Natural killer cell (primary cell): ENCODE data around the gene LBX2. TPM values are rescaled to one million over a fixed set of nuclear protein-coding genes. Genes with fewer than 3 reads are reported as not detected.

Experiments used
- ATAC-seq, 3 donors: fragments of 150-1000 bp in 2 of 3; fragments of 200-7000 bp in 1 of 3; cut with Tn5 transposase; 1 replicate in 1 of 3; 2 replicates in 2 of 3; pipeline ENCODE4 v1.10.0; 2021; ENCODE audit warnings: mild to moderate bottlenecking in 2 of 3, moderate library complexity in 2 of 3
- DNase-seq, 2 donors: peaks; one replicate each; pipeline versions ENCODE4 v3.0.0 to v3.0.0-alpha.2; 2013 to 2021; ENCODE audit warnings: mixed read lengths in 1 of 2
- H3K27ac ChIP-seq: one replicate; pipeline ENCODE4 v1.5.1; 2013; ENCODE audit warnings: mild to moderate bottlenecking, low read length
- H3K27me3 ChIP-seq: one replicate; pipeline ENCODE4 v1.6.1; 2013; ENCODE audit warnings: low read length; ENCODE audit not compliant: control insufficient read depth, insufficient read depth
- H3K36me3 ChIP-seq: one replicate; pipeline ENCODE4 v1.6.1; 2013; ENCODE audit warnings: low read length; ENCODE audit not compliant: control insufficient read depth, insufficient read depth
- H3K4me1 ChIP-seq: one replicate; pipeline ENCODE4 v1.6.1; 2013; ENCODE audit warnings: low read length; ENCODE audit not compliant: control insufficient read depth, insufficient read depth
- H3K4me3 ChIP-seq: one replicate; pipeline ENCODE4 v1.5.1; 2013; ENCODE audit warnings: low read length
- H3K9me3 ChIP-seq: one replicate; pipeline ENCODE4 v1.6.1; 2013; ENCODE audit warnings: low read length; ENCODE audit not compliant: control insufficient read depth, insufficient read depth
- H3K27ac Mint-ChIP-seq, 2 donors: one replicate each; pipeline ENCODE4 v1.8.0; 2022; ENCODE audit warnings: mild to moderate bottlenecking in 2 of 2, mixed read lengths in 2 of 2, moderate library complexity in 1 of 2
- H3K27me3 Mint-ChIP-seq, 2 donors: one replicate each; pipeline ENCODE4 v1.8.0; 2022; ENCODE audit warnings: low read depth in 2 of 2, mixed read lengths in 2 of 2
- H3K36me3 Mint-ChIP-seq: one replicate; pipeline ENCODE4 v1.8.0; 2022; ENCODE audit warnings: mixed read lengths
- H3K4me1 Mint-ChIP-seq, 2 donors: one replicate each; pipeline ENCODE4 v1.8.0; 2022; ENCODE audit warnings: mixed read lengths in 2 of 2
- H3K4me3 Mint-ChIP-seq: one replicate; pipeline ENCODE4 v1.8.0; 2022; ENCODE audit warnings: mild to moderate bottlenecking, moderate library complexity, mixed read lengths
- H3K9me3 Mint-ChIP-seq, 2 donors: one replicate each; pipeline ENCODE4 v1.8.0; 2022; ENCODE audit warnings: mixed read lengths in 2 of 2
- WGBS: methylation state at CpG from one replicate; pipeline ENCODE4 v1.1.7; 2013; ENCODE audit warnings: missing lambda C conversion rate; ENCODE audit not compliant: insufficient coverage; 5-methylcytosine and 5-hydroxymethylcytosine counted together
- intact Hi-C: fragments of 100-400 bp; cut with micrococcal nuclease; formaldehyde crosslinking; loops from one replicate; pipeline ENCODE4 v1.14.2; 2022
- total RNA-seq, 4 donors: library from RNA; stranded (reverse); fragments of 120-200 nt in 1 of 4; gene quantifications; one replicate each; pipeline versions ENCODE4 v1.2.3 to v1.2.4, GENCODE V29; 2013 to 2022
- TF ChIP-seq, protein P1 (sequence below): fragments of 200-600 bp; IDR thresholded peaks from one replicate; pipeline ENCODE4 v1.8.0; 2022; ENCODE audit warnings: antibody characterized with exemption

LBX2 gene
- total RNA-seq, 3 donors from 2014 or later (not counting 1 experiment from before 2014, with no cell fraction given) = 1.7 to 1.9 (median 1.8) TPM

DNA sequence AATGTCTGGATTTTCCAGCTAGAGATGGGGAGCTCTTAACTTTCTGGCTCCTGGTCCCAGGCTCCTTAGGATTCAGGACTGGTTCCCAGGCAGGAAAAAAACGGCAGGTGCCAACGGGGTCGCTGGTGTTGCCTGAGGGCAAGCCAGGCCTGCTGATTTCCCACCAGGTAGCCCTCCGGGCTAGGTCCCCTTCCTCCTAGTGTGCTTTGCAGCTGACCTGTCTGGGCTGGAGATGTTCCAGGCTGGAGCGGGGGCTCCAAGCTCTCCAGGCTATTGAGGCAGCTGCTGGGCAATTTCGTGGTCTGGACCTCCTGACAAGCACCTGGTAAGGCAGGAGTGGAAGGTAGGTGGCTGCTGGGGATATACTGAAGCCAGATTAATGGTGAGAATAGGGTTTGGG is 24.9 kb downstream of the LBX2 start:
- Mint-ChIP-seq H3K36me3 (no peaks in the 10 kb centered on the region), H3K9me3 (no peaks in the 10 kb centered on the region), H3K27me3 (no peaks in the 10 kb centered on the region), H3K4me1 (peaks cover 27% of the 10 kb centered on the region in 2 donors), H3K27ac (peak overlapping the region; percentile 0 to 98), H3K4me3 (no peak overlapping the region)
- Histone ChIP-seq H3K4me3 (no peak overlapping the region), H3K27me3 (no peaks in the 10 kb centered on the region), H3K36me3 (peaks cover 20% of the 10 kb centered on the region), H3K9me3 (no peaks in the 10 kb centered on the region), H3K27ac (no peak overlapping the region), H3K4me1 (peaks cover 24% of the 10 kb centered on the region)
- ATAC-seq (no peak), DNase-seq (no peak)
- intact Hi-C loops = no loop called here
- TF ChIP-seq, protein P1, sequence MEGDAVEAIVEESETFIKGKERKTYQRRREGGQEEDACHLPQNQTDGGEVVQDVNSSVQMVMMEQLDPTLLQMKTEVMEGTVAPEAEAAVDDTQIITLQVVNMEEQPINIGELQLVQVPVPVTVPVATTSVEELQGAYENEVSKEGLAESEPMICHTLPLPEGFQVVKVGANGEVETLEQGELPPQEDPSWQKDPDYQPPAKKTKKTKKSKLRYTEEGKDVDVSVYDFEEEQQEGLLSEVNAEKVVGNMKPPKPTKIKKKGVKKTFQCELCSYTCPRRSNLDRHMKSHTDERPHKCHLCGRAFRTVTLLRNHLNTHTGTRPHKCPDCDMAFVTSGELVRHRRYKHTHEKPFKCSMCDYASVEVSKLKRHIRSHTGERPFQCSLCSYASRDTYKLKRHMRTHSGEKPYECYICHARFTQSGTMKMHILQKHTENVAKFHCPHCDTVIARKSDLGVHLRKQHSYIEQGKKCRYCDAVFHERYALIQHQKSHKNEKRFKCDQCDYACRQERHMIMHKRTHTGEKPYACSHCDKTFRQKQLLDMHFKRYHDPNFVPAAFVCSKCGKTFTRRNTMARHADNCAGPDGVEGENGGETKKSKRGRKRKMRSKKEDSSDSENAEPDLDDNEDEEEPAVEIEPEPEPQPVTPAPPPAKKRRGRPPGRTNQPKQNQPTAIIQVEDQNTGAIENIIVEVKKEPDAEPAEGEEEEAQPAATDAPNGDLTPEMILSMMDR = no peak
- WGBS = 97% methylated on average over 6 of the region's 6 CpGs

DNA sequence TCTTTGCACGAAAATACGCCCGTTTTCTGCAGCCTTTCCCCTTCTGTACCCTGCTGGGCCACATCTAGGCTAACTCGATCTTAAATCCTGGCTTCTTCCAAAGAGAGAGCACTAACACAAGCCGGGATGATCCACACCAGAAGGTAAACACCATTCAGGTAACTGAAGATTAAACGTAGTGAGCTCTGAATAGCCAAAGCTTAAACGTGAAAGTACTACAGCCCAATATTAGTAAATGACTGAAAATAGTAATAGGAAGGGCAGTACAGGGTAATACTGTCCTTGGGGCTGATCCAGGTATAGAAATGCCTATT is 26.5 kb downstream of the LBX2 start:
- Mint-ChIP-seq H3K27me3 (no peaks in the 10 kb centered on the region), H3K36me3 (no peaks in the 10 kb centered on the region), H3K4me1 (peaks cover 27% of the 10 kb centered on the region in 2 donors), H3K27ac (peak overlapping the region; percentile 97 to 98), H3K9me3 (no peaks in the 10 kb centered on the region), H3K4me3 (peak overlapping the region; percentile 95)
- Histone ChIP-seq H3K4me3 (peak overlapping the region; percentile 50), H3K36me3 (peaks cover 17% of the 10 kb centered on the region), H3K4me1 (peaks cover 24% of the 10 kb centered on the region), H3K27me3 (no peaks in the 10 kb centered on the region), H3K27ac (peak overlapping the region; percentile 82), H3K9me3 (no peaks in the 10 kb centered on the region)
- 7% methylated on average over 6 of the region's 7 CpGs for WGBS
- TF ChIP-seq, protein P1 = no peak
- DNase-seq = no peak
- no peak for ATAC-seq
- intact Hi-C loops = loop anchor here (1.0 kb wide), 2 partner anchors 10 to 15 kb away; partner anchors contain the start of genes TTC31 and WBP1

DNA sequence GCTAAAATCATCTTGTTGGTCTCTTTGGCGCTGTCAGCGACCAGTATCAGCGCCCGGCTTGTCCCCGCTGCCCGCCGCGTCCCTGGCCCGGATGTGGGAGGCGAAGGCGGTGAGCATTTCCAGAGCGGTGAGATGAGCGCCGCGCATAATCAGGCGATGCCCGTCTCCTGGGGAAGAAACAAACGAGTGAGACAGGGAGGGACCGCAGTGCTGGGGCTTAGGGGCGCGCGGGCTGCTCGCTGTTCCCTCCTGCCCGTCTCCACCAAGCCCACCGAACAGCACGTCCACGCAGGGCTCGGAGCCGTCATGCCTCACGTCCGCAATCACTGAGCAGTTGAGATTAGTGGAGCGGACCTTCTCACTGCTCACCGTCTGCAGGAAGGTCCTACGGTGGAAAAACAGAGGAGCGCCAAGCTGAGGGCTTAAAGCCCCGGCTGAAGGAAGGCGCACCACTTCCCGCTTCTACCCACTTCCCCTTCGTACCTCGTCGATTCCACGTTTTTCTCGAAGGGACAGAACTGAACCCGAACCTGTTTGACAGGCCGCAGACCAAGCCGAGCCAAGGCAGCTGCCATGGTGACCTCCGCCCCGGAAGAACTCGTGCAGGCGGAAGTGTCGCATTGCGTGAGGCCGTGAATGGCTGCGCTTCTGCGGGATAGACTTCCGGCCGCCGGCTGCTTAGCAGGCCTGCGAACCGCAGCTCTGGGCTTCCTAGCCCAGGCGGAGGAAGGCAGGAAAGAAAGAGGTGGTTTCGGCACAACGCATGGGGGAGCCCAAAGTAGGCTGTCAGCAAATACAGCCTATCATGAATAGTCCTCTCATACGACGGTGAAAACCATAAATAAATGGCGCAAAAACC is 27.1 kb downstream of the LBX2 start, which contains the start of gene MRPL53:
Gene MRPL53, minus strand, starts transcription at position 595 of the 859 bp plus-strand sequence. Its CDS starts 20 bp downstream, at position 575.
- TF ChIP-seq, protein P1 = no peak
- intact Hi-C loops = loop anchor here (1.0 kb wide), 2 partner anchors 11 to 14 kb away; partner anchors contain the start of genes TTC31 and WBP1

More for the DNA sequence above, 27.1 kb downstream of the LBX2 start, which contains the start of gene MRPL53:
- peak within 1 kb of the TSS; percentile 82 for H3K27ac ChIP-seq
- Mint-ChIP-seq H3K9me3 (no peaks in the 10 kb centered on the region), H3K27me3 (no peaks in the 10 kb centered on the region), H3K36me3 (no peaks in the 10 kb centered on the region), H3K4me1 (peaks cover 23 to 27% of the 10 kb centered on the region in 2 donors), H3K4me3 (peak within 1 kb of the TSS; percentile 95), H3K27ac (peak within 1 kb of the TSS; percentile 97 to 98)
- no peaks in the 10 kb centered on the region for H3K9me3 ChIP-seq
- ATAC-seq = peak; percentile 90 to 96 (median 94)
- peaks cover 24% of the 10 kb centered on the region for H3K4me1 ChIP-seq
- DNase-seq = peak; percentile 95 to 99
- H3K36me3 ChIP-seq = peaks cover 14% of the 10 kb centered on the region
- H3K4me3 ChIP-seq = peak within 1 kb of the TSS; percentile 50
- under 1% methylated on average over 66 of the region's 66 CpGs for WGBS
- H3K27me3 ChIP-seq = no peaks in the 10 kb centered on the region
